G401.6 (cell line): ENCODE data around the gene DYNLT4.
A peak's percentile ranks its signal among the peaks of the same experiment; 100 is the strongest.
"Not testable (repeated sequence)": the region's sequence is repeated elsewhere in the genome, so short reads cannot be mapped to it uniquely, and the experiment has no call there.

Experiments
- FAIRE-seq: peaks from 2 replicates; lab custom pipeline; 2012; peaks lifted over from hg19 to GRCh38; lab: Jason Lieb, UNC

Gene DYNLT4

GRCh38 chr1:44828841-44829440 lies 21.8 kb upstream of the DYNLT4 start:
- no peak for FAIRE-seq

GRCh38 chr1:44828003-44828651 lies 21.0 kb upstream of the DYNLT4 start:
- no peak for FAIRE-seq

GRCh38 chr1:44827197-44828002 lies 20.2 kb upstream of the DYNLT4 start:
- FAIRE-seq, result no peak

GRCh38 chr1:44826375-44827196 lies 19.4 kb upstream of the DYNLT4 start:
- no peak for FAIRE-seq

GRCh38 chr1:44824392-44824791 lies 17.2 kb upstream of the DYNLT4 start:
- not testable (repeated sequence) for FAIRE-seq

GRCh38 chr1:44822981-44823451 lies 15.9 kb upstream of the DYNLT4 start:
- FAIRE-seq, result no peak

- FAIRE-seq, result no peak
Observed at GRCh38 chr1:44822131-44822701, 15.1 kb upstream of the DYNLT4 start.

GRCh38 chr1:44821240-44821715 lies 14.1 kb upstream of the DYNLT4 start:
- no peak for FAIRE-seq

- no peak for FAIRE-seq
Observed at GRCh38 chr1:44820328-44821239, 13.4 kb upstream of the DYNLT4 start.

- FAIRE-seq, result peak; percentile 98
Observed at GRCh38 chr1:44819608-44820327, 12.6 kb upstream of the DYNLT4 start.

GRCh38 chr1:44819196-44819607 lies 12.1 kb upstream of the DYNLT4 start:
- FAIRE-seq, result no peak

GRCh38 chr1:44817771-44818495 lies 10.8 kb upstream of the DYNLT4 start:
- FAIRE-seq, result no peak

- no peak for FAIRE-seq
Observed at GRCh38 chr1:44817307-44817706, 10.2 kb upstream of the DYNLT4 start.

GRCh38 chr1:44815926-44816325 lies 8.8 kb upstream of the DYNLT4 start:
- FAIRE-seq, result not testable (repeated sequence)

GRCh38 chr1:44812822-44813543 lies 5.8 kb upstream of the DYNLT4 start:
- FAIRE-seq, result no peak

GRCh38 chr1:44811234-44811633 lies 4.1 kb upstream of the DYNLT4 start:
- FAIRE-seq, result no peak

GRCh38 chr1:44810762-44811105 lies 3.6 kb upstream of the DYNLT4 start:
- FAIRE-seq, result not testable (repeated sequence)

GRCh38 chr1:44810101-44810761 lies 3.1 kb upstream of the DYNLT4 start:
- no peak for FAIRE-seq
